GM21381 (cell line): ENCODE data around the gene FILIP1L.

ENCODE experiments used
- ATAC-seq: cut with Tn5 transposase; IDR thresholded peaks from one replicate; pipeline ENCODE4 v1.9.1; 2021; ENCODE audit warnings: mild to moderate bottlenecking, moderate library complexity; ENCODE audit not compliant: unreplicated experiment

The FILIP1L gene

DNA sequence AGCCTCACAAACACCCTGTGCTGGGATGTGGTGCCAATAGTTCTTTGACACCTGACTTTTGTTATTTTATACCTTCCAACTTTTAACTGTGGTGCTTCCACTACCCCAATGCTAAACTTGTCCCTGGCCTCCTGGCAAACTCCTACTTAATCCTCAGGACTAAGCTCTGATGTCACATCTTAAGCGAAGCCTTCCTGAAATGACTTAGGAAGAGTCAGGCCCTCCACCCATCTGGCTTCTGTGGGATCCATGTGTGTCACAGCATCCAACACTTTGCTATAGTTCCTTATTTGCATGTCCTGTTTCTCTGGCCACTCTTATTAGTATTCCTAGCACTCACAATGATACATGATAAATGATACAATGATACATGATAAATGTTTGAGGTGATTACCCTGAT lies 133.2 kb downstream of the FILIP1L start:
- ATAC-seq, result no peak

DNA sequence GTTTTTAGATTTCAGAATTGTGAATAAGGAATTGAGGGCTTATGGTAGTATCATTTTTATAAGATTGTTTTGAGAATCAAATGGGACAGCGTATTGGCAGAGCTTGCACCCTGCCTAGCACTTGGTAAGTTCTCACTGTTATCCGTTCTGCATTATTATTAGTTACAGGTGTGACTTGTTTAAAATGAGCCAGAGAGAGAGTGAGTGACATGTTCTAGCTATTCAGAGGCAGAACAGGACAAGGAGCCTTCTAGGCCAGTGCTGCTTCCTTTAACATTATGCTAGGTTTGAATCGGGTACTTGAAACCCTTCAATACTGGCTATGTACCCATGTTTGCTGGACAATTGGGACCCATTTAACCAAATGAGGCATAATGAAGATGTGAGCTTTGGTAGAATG lies 133.7 kb downstream of the FILIP1L start:
- no peak for ATAC-seq

DNA sequence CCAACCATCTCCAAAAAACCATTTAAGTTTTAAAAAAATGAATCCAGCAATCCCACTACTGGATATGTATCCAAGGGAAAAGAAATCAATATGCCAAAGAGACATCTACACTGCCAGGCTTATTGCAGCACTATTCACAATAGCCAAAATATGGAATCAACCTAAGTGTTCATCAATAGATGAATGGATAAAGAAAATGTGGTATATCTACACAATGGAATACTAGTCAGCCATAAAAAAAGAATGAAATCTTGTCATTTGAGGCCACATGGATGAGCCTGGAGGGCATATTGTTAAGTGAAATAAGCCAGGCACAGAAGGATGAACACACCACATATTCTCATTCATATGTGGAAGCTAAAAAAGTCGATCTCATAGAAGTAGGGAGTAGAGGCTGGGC lies 136.1 kb downstream of the FILIP1L start:
- no peak for ATAC-seq

DNA sequence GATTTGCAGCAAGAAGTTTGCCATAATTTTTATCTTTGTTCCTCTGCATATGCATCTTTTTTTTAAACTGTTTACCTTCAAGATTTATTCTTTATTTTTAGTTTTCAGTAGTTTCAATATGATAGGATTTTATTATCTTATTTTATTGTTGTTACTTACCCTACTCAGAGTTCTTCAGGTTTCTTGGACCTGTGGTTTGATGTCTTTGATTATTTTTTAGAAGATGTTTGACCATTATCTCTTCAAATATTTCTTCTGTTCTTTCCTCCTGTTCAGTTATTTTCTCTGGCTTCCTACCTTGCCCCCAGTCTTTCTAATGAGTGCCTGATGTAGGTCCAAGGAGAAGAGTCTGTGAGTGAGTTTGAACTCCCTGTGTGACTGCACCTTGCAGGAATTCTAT lies 137.7 kb downstream of the FILIP1L start:
- ATAC-seq, result no peak

DNA sequence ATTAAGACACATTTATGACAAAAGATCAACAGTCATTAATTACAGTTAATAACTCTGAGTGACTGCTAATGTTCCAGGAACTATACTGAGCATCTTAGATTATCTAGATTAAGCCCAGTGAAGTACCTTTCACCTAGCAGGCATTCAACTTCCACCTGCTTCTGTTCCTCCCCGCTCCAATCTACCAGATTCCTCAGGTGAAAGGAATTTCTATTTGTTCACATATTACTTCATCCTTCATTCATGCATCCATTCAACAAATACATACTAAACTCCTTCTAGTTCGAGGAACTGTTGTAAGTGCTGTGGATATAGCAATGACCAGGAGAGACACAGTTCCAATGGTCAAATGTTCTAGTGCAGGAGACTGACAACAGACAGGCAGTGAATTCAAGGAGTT lies 139.3 kb downstream of the FILIP1L start:
- ATAC-seq, result no peak

DNA sequence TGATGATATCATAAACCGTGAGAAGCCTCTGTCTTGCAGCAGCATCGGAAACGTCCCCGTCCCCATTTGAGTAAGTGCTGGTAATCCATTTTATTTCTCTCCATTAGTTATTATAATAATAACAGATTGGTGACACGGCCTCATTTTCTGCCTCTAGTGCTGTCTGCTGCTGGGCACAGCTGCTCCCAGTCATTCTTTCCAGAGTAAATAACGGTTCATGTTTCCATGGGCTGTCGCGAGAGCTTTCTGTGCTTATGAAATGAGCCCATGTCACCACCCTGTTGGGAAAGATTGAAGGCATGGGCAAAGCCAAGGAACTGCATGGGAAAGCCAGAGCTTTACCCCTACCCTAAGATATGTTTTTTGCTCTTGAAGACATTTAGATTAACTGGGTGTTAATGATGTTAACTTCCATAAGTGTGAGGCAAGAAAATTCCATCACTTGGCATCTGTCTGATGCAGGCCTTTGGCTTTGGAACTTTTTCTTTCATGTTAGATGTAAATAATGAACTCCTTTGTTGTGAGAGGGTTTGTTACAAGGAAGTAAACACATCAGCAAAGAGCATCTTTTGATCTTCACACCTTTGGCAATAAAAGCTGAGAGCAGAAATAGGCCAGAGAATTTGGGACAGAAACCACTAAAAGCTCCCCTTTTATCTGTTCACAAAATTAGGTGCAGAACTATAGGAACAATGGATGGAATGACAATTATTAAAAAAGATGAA lies 141.8 kb downstream of the FILIP1L start:
- ATAC-seq, result no peak

DNA sequence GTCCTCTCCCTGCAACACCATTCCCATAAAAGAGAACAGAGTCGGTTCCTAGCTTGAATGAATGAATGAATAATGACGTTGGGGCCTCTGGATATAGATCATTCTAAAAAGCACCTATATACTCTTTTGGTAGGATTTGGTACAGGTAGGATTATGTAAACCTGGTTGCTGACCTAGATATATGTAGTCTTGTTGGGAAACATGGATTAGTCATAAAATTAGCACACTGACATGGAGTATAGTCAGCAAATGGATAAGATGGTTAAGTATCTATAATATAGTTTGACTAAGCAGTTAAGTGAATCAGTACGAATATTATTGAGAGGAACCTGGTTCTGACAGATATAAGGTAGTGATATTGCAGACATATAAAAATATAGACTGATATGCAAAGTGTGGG lies 142.5 kb downstream of the FILIP1L start:
- no peak for ATAC-seq

DNA sequence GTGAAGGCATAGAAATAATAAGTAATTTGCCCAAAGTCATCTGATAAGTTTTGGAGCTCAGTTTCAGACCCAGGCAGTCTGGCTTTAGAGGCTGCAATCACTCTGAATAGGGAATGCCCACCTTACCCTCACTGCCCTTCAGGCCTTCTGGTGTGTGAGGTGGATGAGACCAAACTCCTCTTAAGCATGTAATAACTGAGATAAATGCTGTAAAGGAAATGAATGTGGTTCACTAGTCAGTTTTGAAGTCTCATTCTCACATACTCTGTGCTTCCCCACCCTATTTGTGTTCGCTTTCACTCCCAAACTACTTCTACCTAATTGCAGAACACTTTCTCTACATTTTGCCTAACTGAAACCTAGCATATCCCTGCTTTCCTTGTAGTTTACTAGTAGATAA lies 144.1 kb downstream of the FILIP1L start:
- ATAC-seq, result peak; percentile 94

DNA sequence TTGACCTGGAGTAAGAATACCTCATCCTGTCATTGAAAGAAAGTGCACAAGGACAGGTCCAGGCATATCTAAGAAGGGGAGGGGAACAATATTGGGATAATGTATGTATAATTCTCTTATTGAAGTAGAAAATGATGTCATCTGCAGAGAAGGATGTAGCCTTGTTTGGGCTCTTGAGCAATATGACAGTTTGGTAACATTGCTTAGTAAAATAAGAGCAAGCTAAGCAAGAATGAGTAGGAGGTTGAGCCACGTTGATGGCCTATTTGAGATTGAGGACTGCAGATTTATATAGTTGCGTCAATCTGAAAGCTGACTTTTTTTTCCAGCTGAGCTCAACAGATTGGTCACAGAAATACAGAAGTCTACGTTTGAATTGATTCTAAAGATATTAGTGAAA lies 145.2 kb downstream of the FILIP1L start:
- ATAC-seq, result no peak

DNA sequence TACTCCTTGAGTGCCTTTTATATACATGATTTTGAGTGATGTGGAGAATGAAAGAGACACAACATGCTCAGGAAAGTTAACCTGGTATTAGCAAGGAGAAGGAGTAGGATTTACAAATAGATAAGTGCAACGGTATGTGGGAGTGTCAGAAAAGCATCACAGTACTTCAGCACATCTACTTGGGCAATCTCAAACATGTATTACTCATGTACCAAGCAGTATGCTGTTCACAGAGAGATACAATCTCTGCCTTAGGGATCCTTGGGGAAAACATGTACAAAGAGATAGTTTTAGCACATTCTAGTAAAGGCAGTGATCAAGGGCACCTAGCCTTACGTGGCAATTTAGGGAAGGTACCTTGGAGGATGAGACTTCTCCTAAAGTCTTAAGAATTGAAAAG lies 146.5 kb downstream of the FILIP1L start:
- no peak for ATAC-seq

DNA sequence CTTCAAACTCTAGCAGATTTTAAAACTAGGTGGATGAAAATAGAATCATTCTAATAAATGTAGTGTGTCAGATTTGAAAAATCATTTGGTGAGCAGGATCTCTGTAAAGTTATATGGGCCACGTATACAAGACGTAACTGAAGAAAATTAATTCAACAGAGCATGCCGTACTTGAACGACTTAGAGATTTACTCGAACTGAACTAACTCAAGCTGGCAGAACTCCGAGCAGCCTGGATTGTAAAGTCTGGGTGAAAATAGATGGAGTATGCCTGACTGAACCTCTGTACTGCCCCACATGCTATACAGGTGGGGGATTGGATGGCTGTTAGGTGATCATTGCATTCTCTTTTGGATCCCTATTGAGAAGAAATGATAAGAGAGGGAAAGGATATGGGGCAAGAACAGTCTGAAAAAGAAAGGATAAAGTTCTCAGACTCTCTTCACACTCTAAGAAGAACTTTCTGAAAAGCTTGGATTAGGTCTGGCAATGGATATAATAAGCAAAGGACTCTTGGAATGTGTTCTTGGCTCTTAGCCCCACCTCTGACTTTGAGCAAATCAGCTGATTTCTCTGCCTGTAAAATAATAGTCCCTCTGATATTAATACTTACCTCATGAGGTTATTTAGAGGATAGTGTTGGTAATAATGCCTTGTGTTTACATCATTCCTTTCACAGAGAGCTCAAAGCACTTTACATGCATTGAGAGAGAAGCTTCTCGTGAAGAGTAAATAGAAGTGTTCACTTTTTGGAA lies 147.5 kb downstream of the FILIP1L start:
- ATAC-seq, result no peak

DNA sequence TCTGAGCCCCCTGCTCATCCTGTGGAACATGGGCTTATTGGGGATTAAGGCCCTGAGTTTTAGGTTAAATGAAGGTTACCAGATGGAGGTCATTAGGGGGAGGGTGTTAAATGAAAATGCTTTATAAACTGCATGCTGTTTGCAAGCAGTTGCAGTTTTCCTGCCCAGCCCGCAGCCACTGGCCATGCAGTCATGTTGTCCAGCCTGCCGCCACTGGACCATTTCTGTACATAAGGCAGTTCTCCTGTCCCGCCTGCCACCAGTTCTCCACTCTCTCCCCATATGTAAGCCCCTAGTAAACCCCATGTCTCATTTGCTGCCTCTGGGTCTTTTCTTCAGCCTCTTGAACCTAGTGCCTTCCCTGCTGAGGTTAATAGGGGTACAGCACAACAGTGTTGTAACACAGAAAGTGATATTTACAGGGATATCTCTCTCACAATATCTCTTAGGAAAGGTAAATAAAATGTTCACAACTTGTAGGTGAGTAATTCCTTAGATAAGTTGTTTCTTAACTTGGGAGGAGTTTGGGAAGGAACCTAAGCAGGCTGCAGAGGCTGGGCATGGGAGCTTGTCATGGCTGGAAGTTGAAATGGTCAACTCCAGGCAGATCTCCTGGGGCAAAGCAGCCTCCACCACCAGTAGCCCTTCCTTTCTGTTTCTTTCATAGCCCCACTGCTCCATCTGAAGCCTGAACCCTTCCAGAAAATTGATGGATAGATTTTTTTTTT lies 148.5 kb downstream of the FILIP1L start:
- ATAC-seq, result no peak

DNA sequence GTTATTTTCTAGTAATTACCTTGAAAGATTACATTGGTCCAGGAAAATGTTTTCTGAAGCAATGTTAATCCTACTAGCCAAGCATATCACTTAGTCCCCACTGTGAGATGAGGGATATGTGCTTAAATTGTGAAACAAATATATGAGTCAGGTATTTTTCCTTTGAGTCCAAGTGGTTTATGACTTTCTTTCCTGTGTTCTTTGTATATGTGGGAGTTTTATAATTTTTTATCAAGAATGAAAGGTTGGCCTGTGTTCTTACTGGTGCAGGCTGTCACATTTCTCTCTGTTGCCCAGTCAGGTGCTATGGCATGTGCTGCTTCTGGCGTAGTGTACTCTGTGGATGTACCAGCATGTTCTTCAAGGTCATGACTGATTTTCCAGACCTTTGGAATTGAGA lies 149.2 kb downstream of the FILIP1L start:
- no peak for ATAC-seq

DNA sequence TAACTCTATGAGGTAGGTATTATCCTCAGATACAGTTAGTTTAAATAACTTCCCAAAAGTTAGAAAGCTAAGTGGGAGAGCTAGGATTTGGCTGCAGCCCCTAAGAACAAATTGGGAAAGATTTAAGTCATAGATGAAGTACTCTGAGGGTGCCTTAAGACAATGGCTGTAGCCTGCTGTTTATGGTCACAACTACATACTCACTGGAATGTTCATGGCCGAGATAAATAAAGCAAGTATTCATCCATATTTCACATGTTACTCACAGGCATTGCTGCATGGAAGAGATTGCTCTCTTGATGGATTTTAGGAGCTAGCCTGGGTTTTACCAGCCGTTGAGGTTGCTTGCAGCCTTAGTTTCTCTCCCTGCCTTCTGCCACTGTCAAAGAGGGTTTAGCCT lies 151.6 kb downstream of the FILIP1L start:
- ATAC-seq, result no peak

DNA sequence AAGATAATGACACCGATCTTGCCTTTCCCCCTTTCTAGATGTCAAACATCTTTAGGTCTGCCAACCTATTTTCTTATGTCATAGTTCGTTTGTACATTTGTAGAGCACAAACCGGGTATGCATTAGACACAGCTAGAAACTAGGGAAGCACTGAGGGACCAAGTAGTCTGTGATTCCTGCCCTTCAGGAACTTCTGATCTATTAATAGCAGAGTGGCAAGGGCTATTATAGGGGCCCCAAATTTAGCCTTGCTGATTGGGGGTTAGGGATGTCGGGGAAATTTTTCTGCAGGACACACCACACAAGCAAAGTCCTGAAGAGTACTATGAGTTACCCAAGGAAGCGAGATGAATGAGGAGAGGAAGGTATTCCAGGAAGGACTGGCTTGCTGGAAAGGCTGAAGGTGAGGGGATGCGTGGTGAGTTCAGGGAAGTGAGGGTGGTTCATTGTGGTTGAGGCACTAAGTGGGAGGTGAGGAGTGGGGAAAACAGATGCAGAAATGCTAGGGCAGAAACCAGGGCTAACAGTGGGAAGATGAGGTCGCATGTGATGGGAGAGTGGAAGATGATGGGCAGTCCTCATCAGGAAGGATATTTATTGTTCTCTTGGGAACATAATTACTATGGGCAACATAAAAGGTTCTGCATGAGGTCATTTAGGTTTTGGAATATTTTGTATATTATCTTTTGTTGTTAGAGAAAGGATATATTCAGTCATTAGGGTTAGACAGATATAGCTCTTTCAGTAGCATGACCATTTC lies 152.4 kb downstream of the FILIP1L start:
- no peak for ATAC-seq

DNA sequence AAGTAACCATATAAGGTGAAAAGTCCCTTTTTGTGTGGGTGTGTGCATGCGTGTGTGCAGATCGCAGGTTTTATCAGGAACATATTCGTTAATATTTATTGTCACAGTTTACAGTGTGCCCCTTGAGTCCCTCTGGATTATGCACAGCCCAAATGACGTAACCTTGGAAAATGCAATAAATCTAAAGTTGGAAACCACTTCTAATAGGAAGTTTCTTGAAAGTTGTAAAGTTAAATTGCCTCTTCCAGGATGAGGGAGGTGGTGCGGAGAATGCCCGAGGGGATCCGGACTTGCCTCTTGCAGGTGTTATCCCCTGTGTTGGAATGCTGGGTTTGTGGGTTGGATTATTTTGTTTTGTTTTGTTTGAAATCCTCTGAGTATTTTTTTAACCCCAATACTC lies 153.4 kb downstream of the FILIP1L start:
- no peak for ATAC-seq

DNA sequence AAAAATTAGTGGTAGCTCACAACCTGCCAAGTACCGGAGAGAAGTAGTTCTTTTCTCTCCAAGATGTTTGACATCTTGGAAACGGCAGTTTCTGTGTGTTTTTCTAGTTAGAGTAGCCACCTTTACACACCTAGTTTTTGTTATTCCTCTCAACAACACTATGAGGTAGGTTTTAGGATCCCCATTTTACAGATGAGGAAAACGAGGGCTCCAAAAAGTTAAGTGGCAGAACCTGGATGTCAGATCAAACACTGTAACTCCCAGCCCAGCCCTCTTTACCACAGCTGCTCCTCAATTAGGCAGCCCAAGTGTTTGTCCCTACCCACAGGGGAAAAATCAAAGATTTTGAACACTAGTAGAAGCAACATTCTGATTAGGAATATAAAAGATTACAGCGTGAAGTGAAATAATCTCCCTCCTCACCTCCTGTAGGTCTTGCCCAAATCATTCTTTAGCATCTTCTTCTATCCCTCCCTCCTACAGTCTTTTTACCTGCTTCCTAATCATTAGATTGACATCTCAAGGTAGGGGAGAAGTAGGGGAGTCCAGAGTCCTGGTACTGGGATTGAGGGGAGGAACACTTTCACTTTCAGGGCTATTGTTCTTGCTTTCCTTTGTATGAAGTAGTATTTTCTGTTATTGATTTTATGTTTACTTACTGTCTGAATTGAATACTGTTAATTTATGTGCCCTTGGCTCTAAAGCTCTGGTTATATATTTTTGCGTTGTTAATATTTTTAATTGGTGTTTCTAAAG lies 154.0 kb downstream of the FILIP1L start:
- no peak for ATAC-seq

DNA sequence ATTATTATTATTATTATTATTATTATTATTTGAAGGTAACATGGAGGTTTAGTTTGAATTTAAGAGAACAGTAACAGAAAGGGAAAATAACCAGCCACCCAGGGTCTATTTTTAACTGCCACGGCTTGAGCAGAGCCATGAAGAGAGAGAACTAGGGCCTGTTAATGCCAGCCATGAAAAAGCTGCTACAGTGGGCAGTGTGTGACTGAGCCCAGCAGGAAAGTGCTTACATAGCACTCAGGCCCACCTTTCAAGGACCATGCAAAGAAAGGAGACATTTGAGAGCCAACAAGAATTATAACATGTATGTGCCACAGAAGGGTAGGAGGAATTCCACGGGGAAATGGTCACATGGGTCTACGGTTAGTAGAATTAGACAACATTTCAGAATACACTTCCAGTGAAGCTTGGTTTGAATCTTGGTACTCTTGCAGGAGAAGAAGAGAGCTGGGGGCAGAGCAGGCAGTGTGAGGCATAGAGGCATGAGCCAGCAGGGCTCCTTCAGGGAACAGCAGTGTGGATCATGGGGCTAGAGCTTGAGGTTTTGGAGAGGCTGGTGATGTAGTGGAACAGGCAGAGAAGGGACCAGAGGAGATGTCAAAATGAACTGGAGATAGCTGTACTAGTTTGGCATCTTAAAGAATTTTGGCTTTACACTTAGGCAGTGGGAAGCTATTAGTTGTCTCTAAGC lies 155.9 kb downstream of the FILIP1L start:
- no peak for ATAC-seq

DNA sequence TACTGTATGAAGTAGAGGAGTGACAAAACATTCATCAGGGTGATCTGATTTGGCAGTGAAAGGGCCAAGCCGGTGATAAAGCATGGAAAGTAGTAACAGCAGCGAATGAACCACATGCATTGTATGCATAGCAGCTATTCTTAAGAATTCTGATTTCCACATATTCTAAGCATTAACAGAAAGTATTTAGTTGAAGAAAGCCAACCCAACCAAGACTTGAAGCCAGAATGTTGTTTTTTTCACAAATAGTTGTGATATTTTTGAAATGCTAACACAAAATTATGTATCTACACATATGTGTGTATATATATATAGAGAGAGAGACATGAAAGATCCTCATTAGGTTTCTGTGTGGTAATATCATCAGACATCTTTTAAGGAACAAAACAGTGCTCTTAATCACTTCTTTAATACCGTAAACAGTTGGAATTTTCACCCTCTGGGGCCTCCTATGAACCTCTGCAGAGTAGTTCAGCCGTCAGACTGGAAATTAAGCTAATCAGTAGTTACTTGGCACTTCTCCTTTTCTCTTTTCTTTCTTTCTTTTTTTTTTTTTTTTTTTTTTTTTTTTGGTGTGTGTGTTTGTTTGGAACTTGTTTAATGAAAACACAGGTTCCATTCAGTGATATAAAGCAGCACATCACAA lies 157.0 kb downstream of the FILIP1L start:
- ATAC-seq, result no peak
